Activated CD4-positive, alpha-beta T cell treated with anti-CD3 and anti-CD28 coated beads, Interleukin-2, Interleukin-6, amounts not matched to agents 100 ng/mL and 50 ng/mL, durations not matched to agents 16 hours and 8 hours (primary cell): ENCODE results near the gene ZBTB12.
"Not testable (repeated sequence)": the region's sequence is repeated elsewhere in the genome, so short reads cannot be mapped to it uniquely, and the experiment has no call there.

Experiments
- DNase-seq: peaks from one replicate; pipeline ENCODE4 v3.0.0-alpha.2; 2020

Gene ZBTB12

GRCh38 chr6:31901953-31902643 lies at the start of gene ZBTB12:
Gene ZBTB12 (minus strand): TSS chr6:31902086. CDS start chr6:31901305, 781 bp downstream.
- peak; percentile 91 for DNase-seq

GRCh38 chr6:31949926-31950548 lies 48.2 kb upstream of the ZBTB12 start:
- no peak for DNase-seq

- no peak for DNase-seq
Observed at GRCh38 chr6:31948753-31949413, 47.0 kb upstream of the ZBTB12 start.

GRCh38 chr6:31948306-31948705 lies 46.4 kb upstream of the ZBTB12 start:
- DNase-seq, result no peak

- no peak for DNase-seq
Observed at GRCh38 chr6:31947864-31948263, 46.0 kb upstream of the ZBTB12 start.

GRCh38 chr6:31947070-31947675 lies 45.3 kb upstream of the ZBTB12 start:
- DNase-seq, result no peak

- DNase-seq, result no peak
Observed at GRCh38 chr6:31946370-31946885, 44.5 kb upstream of the ZBTB12 start.

- peak; percentile 13 for DNase-seq
Observed at GRCh38 chr6:31945507-31946369, 43.9 kb upstream of the ZBTB12 start, which contains the start of gene CFB. Gene CFB (plus strand): TSS chr6:31946095. CDS start chr6:31946222, 127 bp downstream.

- no peak for DNase-seq
Observed at GRCh38 chr6:31945154-31945506, 43.2 kb upstream of the ZBTB12 start.

GRCh38 chr6:31943742-31944141 lies 41.9 kb upstream of the ZBTB12 start:
- no peak for DNase-seq

GRCh38 chr6:31940256-31940664 lies 38.4 kb upstream of the ZBTB12 start:
- no peak for DNase-seq

- no peak for DNase-seq
Observed at GRCh38 chr6:31935823-31936222, 33.9 kb upstream of the ZBTB12 start.

GRCh38 chr6:31935021-31935420 lies 33.1 kb upstream of the ZBTB12 start:
- no peak for DNase-seq

GRCh38 chr6:31933537-31933936 lies 31.7 kb upstream of the ZBTB12 start:
- DNase-seq, result no peak

- DNase-seq, result not testable (repeated sequence)
Observed at GRCh38 chr6:31932137-31932536, 30.3 kb upstream of the ZBTB12 start.

GRCh38 chr6:31930962-31931361 lies 29.1 kb upstream of the ZBTB12 start:
- no peak for DNase-seq

GRCh38 chr6:31928672-31928939 lies 26.7 kb upstream of the ZBTB12 start:
- no peak for DNase-seq

GRCh38 chr6:31927863-31928671 lies 26.2 kb upstream of the ZBTB12 start:
- DNase-seq, result no peak

- DNase-seq, result no peak
Observed at GRCh38 chr6:31927242-31927862, 25.5 kb upstream of the ZBTB12 start, which contains the start of gene C2. Gene C2 (plus strand): TSS chr6:31927717. CDS start chr6:31927753, 36 bp downstream.

GRCh38 chr6:31922942-31923341 lies 21.1 kb upstream of the ZBTB12 start:
- DNase-seq, result peak; percentile 32

GRCh38 chr6:31920811-31921210 lies 18.9 kb upstream of the ZBTB12 start:
- no peak for DNase-seq
